Activated CD4-positive, alpha-beta T cell treated with anti-CD3 and anti-CD28 coated beads, Interleukin-2, Interleukin-4, amounts not matched to agents 100 ng/mL and 50 ng/mL, durations not matched to agents 16 hours and 8 hours (primary cell): ENCODE measurements around the gene STEAP1.
"Not testable (repeated sequence)": the region's sequence is repeated elsewhere in the genome, so short reads cannot be mapped to it uniquely, and the experiment has no call there.

Source experiments
- DNase-seq: peaks from one replicate; pipeline ENCODE4 v3.0.0-alpha.2; 2020; ENCODE audit warnings: low spot score

Gene STEAP1

DNA sequence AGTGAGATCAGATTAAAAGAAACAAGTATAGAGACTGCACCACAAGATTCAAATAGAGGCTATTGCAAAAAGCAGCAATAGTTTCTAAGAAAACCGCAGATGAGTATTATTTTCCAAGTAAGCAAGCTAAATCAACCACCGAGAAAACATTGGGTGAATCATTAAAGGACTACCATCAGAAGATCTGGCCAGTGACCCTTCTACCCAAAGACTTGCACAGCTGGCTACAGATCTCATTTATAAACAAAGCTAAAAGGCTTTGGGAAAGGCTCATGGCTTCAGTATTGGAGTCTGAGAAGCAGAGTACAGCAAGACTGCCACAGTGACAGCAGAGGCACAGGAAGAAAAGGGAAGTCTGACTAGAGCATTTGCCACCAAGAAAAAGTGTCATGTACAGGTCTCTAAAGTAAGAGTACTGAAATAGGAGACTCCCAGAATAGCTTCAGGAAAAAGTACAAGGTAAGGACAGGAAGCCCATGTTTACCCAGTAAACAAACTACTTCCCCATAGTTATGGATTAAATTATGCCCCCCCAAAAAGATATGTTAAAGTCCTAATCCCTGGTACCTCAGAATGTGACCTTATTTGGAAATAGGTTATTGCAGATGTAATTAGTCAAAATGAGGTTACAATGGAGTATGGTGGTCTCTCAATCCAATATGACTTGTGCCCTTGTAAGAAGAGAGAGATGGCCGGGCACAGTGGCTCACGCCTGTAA is 19.0 kb downstream of the STEAP1 start:
- peak; percentile 24 for DNase-seq

DNA sequence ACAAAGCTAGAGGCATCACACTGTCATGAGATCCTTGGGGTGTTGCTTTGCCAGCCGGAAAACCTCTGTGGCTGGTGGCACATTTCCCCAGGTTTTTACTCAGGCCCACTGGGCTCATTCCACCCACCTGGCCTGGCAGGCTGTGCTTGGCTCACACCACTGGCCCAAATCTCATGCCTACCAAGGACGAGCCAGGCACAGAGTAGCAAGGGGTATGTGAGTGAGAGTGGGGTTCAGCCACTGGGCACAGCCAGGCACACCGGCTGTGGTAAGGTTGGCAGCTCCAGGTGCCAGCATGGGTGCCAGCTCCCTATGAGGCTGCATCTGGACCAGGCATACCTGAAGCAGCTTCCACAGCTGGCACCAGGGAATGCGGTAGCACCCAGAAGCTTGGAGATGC is 21.4 kb downstream of the STEAP1 start:
- DNase-seq: no peak

DNA sequence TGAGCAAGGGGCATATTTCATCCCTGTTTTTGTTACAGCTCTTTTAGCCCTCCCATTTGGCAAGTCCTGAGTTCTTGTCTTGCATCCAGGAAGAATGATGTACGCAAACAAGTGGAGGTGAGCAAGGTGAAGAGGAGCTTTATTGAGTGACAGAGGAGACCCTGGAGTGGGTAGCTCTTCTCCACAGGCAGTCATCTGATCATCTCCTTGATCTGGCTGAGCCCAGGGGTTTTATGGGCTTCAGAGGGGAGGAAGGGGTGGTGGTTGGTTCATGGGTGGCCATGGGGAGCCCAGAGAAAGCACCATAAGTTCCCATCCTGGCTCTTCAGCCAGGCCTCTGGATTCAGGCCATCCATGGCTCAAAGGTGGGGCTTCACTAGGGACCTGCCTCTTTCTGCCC is 21.9 kb downstream of the STEAP1 start:
- no peak for DNase-seq

DNA sequence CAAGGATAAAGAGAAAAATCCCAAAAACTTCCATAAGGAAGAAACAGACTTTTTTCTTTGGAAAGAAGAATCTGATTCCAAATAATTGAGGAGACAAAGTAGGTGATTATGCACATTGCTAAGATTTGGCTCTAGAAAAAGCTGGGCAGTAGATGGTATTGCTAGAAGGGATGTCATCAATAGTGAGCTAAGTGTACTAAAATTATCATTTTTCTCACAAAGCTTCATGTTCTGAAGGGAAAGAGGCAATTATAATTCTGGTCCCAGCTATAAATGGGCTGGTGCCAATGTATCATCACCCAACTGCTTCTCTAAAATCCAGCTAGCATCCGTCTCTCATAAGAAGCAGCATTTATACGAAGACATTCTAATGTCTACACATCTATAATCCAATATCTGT is 23.9 kb downstream of the STEAP1 start:
- no peak for DNase-seq

DNA sequence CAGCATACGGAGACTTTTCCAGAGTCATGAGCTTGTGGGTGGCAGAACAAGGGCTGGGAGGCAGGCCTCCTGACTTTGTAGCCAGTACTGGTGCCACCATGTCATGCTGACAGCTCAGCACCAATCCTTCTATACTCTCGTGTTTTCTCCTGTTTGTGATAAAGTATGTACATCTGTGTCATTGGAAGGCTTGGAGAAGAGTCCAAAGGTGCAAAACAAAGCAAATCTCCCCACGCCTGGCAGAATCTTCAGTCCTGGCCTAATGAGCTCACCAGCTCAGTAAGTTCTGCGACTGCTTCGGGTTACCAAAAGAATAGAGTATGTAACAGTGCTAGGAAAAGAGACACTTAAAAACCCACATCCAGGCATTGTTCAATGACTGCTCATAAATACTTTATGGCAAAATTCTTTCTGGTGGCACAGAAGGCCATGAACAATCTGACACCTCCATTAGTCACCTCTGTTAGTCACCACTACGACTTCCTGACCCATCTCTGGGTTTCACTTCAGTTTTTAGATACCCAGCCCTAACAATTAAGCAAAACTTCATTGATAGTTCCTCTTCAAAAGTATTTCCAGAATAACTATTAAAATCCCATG is 24.5 kb downstream of the STEAP1 start:
- peak; percentile 69 for DNase-seq

DNA sequence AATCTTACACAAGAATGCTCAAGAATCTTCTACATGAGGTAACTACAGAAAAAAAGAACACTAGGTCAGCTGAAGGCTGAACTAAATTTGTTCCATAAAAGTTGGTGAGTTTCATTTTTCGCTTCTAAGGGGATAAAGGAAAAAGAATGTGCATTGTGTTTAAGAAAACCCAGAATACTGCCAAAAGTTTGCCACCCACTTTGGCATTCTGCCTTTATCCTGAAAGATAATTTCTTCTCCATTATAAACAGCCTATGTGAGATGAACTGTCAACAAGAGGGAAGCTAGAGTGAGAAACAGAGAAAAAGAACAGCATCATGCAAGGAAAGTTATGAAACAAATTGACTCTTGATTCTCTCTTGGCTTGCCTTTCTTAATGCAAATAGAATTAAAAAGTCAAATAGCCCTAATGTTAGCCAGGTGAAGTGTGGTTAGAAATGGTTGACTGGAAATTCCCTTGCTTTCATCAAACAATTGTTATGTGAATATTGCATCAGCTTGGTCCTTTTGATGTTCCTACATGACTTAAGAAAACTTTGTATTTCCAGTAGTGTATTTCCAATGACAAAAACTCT is 25.8 kb downstream of the STEAP1 start:
- DNase-seq: no peak

DNA sequence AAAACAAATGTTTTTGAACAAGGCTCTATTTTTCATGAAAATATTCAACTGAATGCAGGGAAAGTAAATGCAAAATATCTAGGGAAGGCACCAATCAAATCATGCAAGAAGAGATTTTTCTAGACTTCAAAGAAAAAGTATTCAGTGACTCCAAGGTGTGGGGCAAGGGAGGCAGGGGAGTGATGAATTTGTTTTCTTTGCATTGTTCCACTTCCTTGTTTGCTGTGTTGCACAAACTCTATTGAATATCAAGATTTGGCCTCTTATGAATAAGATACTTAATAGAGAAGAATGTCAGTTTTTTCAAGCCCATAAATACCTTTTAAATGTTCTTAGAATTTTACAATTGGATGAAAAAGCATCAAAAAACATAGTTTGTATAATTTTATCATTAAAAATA is 26.4 kb downstream of the STEAP1 start:
- no peak for DNase-seq

DNA sequence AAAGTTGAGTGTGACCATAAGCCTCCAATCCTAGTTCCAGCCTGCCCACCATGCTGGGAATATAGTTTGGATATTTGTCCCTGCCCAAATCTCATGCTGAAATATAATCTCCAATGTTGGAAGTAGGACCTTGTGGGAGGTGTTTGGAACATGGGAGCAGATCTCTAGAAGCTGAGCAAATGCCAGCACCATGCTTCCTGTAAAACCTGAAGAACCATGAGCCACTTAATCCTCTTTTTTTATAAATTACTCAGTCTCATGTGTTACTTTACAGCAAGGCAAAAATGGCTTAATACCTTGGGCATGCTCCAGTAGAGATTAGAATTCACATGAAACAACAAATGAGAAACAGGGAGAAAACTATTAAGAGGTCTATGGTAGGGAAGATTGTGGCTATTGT is 27.2 kb downstream of the STEAP1 start:
- no peak for DNase-seq

DNA sequence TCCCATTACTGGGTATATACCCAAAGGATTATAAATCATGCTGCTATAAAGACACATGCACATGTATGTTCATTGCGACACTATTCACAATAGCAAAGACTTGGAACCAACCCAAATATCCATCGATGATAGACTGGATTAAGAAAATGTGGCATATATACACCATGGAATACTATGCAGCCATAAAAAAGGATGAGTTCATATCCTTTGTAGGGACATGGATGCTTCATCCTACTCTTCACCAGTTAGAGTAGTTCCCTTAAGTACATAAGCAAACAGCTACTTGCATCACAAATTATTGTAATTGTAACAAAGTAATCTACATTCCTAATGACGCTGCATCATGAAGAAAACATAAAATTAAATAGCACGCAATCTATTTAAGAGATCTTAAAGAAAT is 32.0 kb downstream of the STEAP1 start:
- DNase-seq: not testable (repeated sequence)

DNA sequence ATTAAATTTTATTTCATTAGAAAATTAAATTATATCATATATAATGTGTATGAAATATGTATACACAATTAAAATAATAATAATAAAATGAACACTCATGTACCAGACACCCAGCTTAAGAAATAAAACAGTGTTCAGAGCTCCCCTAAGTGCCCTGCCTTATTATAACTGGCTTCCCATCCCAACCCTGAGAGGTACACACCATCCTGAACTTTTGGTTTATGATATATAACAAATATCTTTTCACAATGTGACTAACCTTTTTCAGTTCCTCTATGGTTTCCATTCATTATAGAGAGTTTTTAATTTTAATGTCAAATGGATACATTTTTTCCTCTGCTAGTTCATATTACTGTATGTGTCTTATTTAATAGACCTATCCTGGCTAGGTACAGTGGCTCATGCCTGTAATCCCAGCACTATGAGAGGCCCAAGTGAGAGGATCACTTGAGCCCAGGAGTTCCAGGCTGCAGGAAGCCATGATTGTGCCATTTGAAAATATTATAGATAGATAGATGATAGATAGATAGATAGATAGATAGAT is 33.3 kb downstream of the STEAP1 start:
- DNase-seq: no peak

DNA sequence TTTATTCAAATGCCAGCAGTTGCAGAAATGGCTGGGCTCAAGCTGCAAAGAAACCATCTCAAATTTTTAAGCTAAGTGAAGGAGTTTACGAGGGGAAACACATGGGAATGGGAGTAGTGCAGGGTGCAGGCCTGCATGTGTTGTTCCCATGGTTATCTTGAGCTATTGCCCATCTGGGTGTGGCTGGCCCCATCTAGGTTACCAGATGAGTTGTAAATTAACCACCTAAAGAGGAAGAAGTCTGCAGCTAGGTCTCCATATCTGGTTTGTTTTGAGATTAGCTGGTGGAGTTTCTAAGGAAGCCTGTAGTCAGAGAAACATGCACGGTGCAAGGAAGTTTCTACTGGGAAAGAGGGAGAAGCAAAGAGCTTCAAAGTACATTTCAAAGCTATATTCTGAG is 34.0 kb downstream of the STEAP1 start:
- DNase-seq: no peak

DNA sequence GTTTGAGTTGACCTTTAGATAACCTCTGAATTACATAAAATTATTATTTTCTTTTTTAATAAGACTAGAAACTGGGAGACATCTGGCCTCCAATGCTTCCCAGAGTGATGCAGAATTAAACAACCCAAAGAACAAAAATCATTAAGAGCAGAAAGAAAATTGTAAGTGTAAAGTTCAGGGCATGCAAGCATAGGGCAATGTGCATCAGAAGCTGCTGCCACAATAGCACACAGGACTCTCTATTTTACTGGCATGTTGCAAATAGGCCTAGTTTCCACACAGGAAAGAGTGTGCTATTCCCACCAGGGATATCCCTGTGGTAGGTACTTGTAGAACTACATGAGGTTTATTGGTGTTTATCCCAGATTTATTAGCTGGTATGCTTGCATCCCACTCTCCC is 36.7 kb downstream of the STEAP1 start:
- DNase-seq: no peak

DNA sequence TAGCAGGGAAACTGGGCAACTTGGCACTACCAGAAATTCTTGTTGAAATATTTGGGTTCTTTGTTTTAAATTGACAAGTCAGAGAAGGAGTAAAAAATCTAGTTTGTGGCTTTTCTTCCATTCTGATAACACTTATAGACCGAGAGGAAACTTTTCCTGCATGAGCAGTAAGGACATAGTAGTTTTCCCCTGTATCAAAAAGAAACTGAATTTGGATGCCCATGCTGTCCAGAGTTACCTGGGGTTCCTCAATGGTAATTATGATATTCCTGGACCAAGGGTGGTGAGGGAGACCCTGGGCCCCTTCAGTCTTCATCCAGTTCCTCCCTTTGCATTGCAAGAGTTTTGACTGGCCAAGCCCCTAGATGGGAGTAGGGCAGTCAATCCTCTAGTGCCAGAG is 37.4 kb downstream of the STEAP1 start:
- no peak for DNase-seq

DNA sequence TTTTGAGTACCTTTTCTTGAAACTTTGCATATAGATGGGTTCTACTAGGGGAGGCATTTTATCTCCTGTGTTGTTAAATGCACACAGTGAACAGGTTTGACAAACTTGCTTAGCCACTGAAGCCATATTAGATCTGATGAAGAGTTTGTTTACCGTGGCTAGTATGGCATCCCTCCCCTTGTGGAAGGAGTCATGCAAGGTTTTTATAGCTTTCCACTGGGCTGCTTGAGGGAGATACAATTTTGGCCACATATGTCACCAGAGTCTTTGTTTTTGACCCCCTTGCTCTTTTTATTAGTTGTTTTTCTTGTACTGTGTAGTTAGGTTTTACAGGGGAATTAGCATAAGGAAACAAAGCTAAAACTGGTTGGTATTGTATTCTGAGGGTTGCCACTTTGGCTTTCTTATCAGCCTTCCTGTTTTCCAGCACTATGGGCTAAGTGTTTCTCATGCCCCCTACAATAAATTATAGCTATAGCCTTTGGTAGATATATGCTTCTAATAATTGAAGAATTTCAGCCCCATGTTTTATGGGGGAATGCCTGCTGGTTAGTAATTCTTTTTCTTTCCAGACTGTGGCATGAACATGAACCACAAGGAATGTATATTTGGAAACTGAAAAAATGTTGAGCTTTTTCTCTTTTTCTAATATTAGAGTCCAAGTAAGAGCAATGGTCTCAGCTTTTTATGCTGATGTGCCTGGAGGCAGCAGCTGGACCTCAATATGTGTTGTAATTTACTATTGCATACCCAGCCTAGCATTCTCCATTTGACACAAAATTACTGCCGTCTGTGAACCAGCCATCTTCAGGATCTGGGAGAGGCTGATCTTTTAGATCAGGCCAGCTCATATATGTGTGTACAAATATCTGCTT is 38.8 kb downstream of the STEAP1 start:
- no peak for DNase-seq

DNA sequence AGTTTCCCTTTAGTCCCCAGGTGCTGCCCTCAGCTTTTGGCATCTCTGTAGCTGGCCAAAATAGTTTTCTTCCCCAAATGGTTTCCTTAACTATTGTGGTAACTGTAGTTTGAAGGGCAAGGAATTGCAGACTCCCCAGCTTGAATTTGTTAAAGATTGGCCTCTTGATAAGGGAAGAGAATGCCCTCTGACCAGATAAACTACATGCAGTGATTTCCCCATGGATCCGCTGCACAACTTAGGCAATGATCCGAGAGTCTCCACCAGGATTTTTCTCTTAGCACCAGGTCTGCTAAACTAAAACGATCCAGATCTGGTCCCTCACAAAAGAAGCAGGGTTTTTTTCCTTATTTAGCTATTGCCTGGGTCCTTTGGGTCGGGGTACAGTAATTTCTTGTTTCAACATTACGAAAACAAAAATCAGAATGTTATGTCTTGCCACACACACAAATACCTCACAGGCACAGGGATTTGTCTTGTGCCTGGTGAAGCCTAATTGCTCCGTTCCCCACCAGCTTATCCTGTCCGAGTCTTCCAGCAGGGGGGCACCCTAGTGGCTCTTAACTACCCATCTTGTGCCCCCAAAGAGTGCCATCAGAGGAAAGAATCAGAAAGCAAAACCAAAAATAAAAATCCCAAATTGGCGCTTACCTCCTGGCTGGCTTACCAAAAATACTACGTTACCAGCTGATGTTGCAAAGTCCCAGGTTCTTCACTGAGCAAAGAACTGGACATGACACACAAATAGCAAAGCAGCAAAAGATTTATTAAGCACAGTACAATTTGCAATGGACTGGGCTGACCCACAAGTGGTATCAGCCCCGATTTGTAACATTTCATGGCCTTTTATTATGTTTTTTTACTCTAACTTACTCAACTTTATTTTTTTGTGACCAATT is 40.9 kb downstream of the STEAP1 start:
- no peak for DNase-seq

DNA sequence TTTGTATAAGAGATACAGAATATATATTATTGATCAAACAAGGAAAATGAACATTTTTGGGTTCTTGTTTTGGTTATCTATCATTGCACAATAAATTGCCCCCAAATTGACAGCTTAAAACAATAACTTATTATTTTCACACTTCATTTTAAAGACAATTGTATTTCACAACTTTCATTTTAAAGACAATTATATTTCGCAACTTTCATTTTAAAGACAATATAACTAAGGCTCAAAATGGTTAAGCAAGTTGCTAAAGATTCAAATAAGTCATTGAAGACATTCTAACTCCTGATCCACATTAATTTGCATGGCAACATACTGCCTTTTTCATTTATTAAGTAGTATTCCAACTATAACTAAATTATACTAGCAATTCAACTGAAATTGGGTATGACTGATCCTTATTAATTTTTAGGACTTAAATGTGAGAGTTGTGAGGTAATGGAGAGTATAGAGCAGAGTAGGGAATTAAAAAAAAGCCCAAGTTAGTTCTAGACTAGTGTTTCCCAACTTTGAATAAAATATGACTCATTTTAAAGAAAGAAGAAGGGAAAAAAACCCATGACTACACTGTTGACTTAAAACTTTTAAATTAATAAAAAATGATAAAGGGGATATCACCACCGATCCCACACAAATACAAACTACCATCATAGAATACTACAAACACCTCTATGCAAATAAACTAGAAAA is 47.4 kb downstream of the STEAP1 start:
- no peak for DNase-seq

DNA sequence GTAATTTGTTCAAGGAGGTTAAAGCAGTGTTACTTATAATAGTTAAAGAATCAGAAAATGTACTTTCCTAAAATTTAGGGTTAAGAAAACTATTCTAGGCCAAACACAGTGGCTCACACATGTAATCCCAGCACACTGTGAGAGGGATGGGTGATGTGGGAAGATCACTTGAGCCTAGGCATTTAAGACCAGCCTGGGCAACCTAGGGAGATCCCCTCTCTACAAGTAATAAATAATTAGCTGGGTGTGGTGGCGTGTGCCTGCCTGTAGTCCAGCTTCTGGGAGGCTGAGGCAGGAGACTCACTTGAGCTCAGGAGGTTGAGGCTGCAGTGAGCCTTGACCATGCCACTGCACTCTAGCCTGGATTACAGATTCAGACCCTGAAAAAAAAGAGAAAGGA is 53.7 kb downstream of the STEAP1 start:
- DNase-seq: no peak

DNA sequence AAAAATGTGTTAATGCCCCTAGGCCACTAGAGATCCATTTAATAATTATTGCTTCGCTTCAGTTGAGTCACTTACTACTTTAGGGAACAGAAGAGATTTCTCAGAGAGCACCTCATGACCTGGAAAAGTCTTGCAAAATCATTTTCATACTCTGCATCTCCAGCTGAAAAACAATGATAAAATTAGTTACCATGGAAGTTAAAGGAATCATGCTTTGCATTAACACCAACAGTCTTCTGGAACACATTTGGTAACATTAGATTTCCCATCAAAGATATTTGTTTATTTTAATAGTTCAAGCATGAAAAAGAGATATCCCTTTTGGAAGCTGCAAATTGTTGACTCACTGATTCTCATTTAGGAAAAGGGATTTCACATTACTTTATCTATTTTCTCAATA is 55.5 kb downstream of the STEAP1 start:
- no peak for DNase-seq

DNA sequence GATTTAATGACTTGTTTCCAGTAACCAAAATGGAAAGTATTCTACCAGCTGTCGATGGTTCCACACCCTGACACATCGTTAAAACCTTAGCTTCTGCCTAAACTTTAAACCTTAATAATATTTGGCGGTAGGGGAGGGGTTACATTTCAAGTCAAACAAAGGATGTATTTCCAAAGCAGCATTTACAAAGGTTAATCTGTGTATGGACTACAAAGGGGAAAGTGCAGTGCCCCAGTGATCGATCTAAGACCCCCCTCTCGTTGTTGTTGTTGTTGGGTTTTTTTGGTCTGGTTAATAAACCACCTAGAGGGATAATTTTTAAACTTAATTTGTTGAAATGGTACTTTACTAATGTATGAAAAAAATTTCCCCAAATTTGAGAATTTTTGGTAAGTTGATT is 56.2 kb downstream of the STEAP1 start:
- no peak for DNase-seq

DNA sequence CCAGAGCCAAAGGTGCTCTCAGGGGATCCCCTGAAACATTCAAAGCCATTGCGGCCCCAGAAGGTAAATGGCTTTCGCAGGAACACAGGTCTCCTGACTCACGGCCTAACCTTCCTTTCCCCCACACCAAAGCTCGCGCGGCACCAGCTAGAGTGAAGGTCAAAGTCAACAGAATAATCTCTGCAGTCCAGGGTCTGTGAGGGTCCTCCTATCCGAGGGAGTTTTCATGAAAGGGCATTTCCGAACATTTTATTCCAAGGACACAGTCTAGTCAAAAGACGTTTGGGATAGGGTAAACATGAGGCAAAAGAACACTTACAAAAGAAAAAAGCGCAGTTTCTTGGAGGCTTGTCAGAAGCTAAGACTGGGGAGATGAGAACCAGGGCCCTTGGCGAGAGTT is 56.7 kb downstream of the STEAP1 start:
- no peak for DNase-seq
